ENCODE results near the gene GAS1. TPM values are rescaled to one million over a fixed set of nuclear protein-coding genes. Genes with fewer than 3 reads are reported as not detected.

The GAS1 gene
- total and polyA plus RNA-seq, 2 donors (not counting 1 experiment from before 2014, with no cell fraction given) = 0.06 to 0.39 TPM

DNA sequence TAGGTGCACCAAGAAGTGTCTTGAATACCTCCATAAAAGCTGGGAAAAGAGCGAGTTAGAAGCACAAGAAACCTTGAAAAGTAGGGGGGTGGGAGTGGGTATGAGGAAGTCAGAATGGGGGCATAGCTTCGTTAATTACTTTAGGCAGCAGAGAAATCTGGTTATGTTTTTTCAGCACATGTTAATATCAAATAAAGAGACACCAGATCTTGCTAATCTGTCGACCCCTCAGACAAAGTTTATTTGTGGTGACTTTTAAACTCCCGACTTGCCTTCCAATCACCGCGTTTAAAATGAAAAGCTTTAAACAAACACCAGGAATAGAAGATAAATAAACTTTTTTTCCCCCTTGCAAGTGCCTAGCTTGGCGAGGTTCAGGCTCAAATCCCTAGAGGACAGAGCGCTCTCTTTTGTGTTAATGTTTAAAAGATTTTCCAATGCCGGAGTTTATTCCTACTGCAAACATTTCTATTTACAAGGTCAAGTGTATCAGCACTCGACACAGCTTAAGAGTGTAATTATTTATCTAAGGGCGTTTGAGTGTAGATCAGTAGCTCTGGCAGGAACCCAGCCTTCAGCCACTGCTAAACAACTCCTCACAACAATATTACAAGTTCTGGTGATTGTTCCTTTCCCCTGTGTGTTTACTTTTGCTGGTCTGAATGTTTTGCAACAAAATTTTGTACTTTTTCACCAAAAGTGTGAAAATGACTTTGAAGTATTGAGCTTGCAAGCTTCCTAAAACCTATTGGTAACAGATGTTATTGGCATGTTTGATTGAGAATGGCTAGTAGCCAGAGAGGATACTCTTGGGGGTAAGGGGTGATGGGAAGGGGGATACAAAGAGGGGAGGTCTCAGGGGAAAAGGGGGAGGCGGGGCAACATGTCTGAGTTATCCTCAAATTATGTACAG lies 3.8 kb downstream of the GAS1 start:
- Histone ChIP-seq H3K27me3 (replicated peaks in 1 of 4; ENCODE audit: control extremely low read depth in 1 of 4, control insufficient read depth in 3 of 4, insufficient read depth in 4 of 4, low read length in 3 of 4) (peaks cover 0 to 51% (median 46%) of the 10 kb centered on the region in 4 experiments), H3K36me3 (replicated peaks in 1 of 2; ENCODE audit: control extremely low read depth in 1 of 2, control insufficient read depth in 1 of 2, extremely low read depth in 1 of 2, insufficient read depth in 2 of 2, low read length in 1 of 2) (no peaks in the 10 kb centered on the region), H3K4me3 (ENCODE audit: control extremely low read depth in 1 of 5, extremely low read depth in 1 of 5, insufficient read depth in 1 of 5, low read depth in 2 of 5, low read length in 4 of 5) (no peak overlapping the region), H3K4me2 (replicated peaks; ENCODE audit: low read depth, low read length, poor library complexity, severe bottlenecking) (no peak overlapping the region), H3K9ac (ENCODE audit: low read length) (no peak overlapping the region), H3K4me1 (ENCODE audit: control insufficient read depth in 2 of 2, insufficient read depth in 2 of 2, low read length in 2 of 2) (peaks cover 9 to 11% of the 10 kb centered on the region in 2 donors), H3K27ac (ENCODE audit: low read length in 2 of 2) (no peak overlapping the region), H4K20me1 (ENCODE audit: control insufficient read depth, insufficient read depth, low read length, poor library complexity, severe bottlenecking) (no peaks in the 10 kb centered on the region), H3K9me3 (ENCODE audit: control extremely low read depth in 1 of 3, control insufficient read depth in 2 of 3, insufficient read depth in 1 of 3, low read length in 2 of 3) (no peaks in the 10 kb centered on the region), H3K79me2 (ENCODE audit: control insufficient read depth, insufficient read depth, low read length) (no peaks in the 10 kb centered on the region), H2AFZ (ENCODE audit: insufficient read depth, low read depth, low read length, poor library complexity, severe bottlenecking) (no peak overlapping the region)
- H3K4me3 Mint-ChIP-seq = no peak overlapping the region
- WGBS (ENCODE audit: insufficient coverage) = 60% methylated on average over 1 of the region's 12 CpGs
- CTCF ChIA-PET = no interaction called here
- no peak overlapping the region for H3K27ac Mint-ChIP-seq
- no peaks in the 10 kb centered on the region for H3K9me3 Mint-ChIP-seq (ENCODE audit: insufficient read depth)
- intact Hi-C loops (cut with micrococcal nuclease) = no loop called here
- H3K4me1 Mint-ChIP-seq = peaks cover 10% of the 10 kb centered on the region
- DNase-seq (no peak), ATAC-seq (ENCODE audit: low read depth) (no peak)
- peaks cover 48% of the 10 kb centered on the region for H3K27me3 Mint-ChIP-seq
- POLR2A ChIA-PET = no interaction called here
- TF ChIP-seq EZH2 (IDR thresholded peaks at IDR 0.05; ENCODE audit: borderline replicate concordance, insufficient read depth, low read depth, low read length, poor library complexity, severe bottlenecking) = no peak
- TF ChIP-seq, protein P1, sequence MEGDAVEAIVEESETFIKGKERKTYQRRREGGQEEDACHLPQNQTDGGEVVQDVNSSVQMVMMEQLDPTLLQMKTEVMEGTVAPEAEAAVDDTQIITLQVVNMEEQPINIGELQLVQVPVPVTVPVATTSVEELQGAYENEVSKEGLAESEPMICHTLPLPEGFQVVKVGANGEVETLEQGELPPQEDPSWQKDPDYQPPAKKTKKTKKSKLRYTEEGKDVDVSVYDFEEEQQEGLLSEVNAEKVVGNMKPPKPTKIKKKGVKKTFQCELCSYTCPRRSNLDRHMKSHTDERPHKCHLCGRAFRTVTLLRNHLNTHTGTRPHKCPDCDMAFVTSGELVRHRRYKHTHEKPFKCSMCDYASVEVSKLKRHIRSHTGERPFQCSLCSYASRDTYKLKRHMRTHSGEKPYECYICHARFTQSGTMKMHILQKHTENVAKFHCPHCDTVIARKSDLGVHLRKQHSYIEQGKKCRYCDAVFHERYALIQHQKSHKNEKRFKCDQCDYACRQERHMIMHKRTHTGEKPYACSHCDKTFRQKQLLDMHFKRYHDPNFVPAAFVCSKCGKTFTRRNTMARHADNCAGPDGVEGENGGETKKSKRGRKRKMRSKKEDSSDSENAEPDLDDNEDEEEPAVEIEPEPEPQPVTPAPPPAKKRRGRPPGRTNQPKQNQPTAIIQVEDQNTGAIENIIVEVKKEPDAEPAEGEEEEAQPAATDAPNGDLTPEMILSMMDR (IDR thresholded peaks at IDR 0.05) = no peak

Measured in B cell (primary cell).